IMR-90 (cell line): ENCODE data around the gene FLT3. TPM values are rescaled to one million over a fixed set of nuclear protein-coding genes. Genes with fewer than 3 reads are reported as not detected.

Experiments used
- ATAC-seq: fragments of 200-7000 bp; cut with Tn5 transposase; 2 replicates; pipeline ENCODE4 v1.9.1; 2020; ENCODE audit warnings: low read depth, mild to moderate bottlenecking, moderate library complexity
- BruUV-seq: library from RNA; stranded (reverse); fragments of 400-500 nt; replicated peaks from 2 replicates; lab custom pipeline; 2021; lab: Mats Ljungman, UMichigan
- CTCF ChIA-PET: fragments of 300-600 bp; formaldehyde crosslinking; extraction: SDS; loops from one replicate; lab custom pipeline; 2021; ENCODE audit warnings: antibody characterized with exemption; lab: Yijun Ruan, JAX
- POLR2A ChIA-PET: fragments of 300-600 bp; sonication (Branson Sonifier 250); formaldehyde crosslinking; loops from one replicate; lab custom pipeline; 2022; ENCODE audit warnings: antibody characterized with exemption; ENCODE audit not compliant: unreplicated experiment; lab: Charles Lee
- DNase-seq: peaks from one replicate; pipeline ENCODE4 v3.0.0; 2013
- H2AFZ ChIP-seq: replicated peaks from 2 replicates; pipeline ENCODE3; 2013; ENCODE audit warnings: low read length, mild to moderate bottlenecking; ENCODE audit not compliant: poor library complexity
- H2AK5ac ChIP-seq: 2 replicates; pipeline ENCODE4 v1.6.1; 2013; ENCODE audit warnings: low read depth, low read length, inconsistent platforms
- H2AK9ac ChIP-seq: replicated peaks from 2 replicates; pipeline ENCODE3; 2013; ENCODE audit warnings: mild to moderate bottlenecking, low read depth, low read length, moderate library complexity; ENCODE audit not compliant: poor library complexity
- H2BK120ac ChIP-seq: 2 replicates; pipeline ENCODE4 v1.6.1; 2013; ENCODE audit warnings: low read depth, low read length, inconsistent platforms
- H2BK15ac ChIP-seq: 3 replicates; pipeline ENCODE4 v1.6.1; 2013; ENCODE audit warnings: low read depth, low read length, inconsistent platforms
- H2BK20ac ChIP-seq: 2 replicates; pipeline ENCODE4 v1.6.1; 2013; ENCODE audit warnings: low read depth, mild to moderate bottlenecking, inconsistent platforms, low read length, moderate library complexity
- H2BK5ac ChIP-seq: 2 replicates; pipeline ENCODE4 v1.6.1; 2013; ENCODE audit warnings: mild to moderate bottlenecking, low read depth, low read length, inconsistent platforms; ENCODE audit not compliant: poor library complexity, severe bottlenecking
- H3K14ac ChIP-seq: replicated peaks from 2 replicates; pipeline ENCODE4 v1.6.1; 2013; ENCODE audit warnings: low read depth, low read length, inconsistent platforms
- H3K18ac ChIP-seq: 2 replicates; pipeline ENCODE4 v1.6.1; 2013; ENCODE audit warnings: low read depth, low read length, control low read depth
- H3K23ac ChIP-seq: 2 replicates; pipeline ENCODE4 v1.6.1; 2013; ENCODE audit warnings: low read depth, low read length, inconsistent platforms
- H3K27ac ChIP-seq: 2 replicates; pipeline ENCODE4 v1.5.1; 2013; ENCODE audit warnings: mild to moderate bottlenecking, control low read depth, low read length; ENCODE audit not compliant: insufficient read depth
- H3K27me3 ChIP-seq: 2 replicates; pipeline ENCODE4 v1.6.1; 2013; ENCODE audit warnings: low read length; ENCODE audit not compliant: control insufficient read depth, insufficient read depth
- H3K36me3 ChIP-seq: 2 replicates; pipeline ENCODE4 v1.6.1; 2013; ENCODE audit warnings: low read length, mixed read lengths; ENCODE audit not compliant: control insufficient read depth, insufficient read depth
- H3K4ac ChIP-seq: 2 replicates; pipeline ENCODE4 v1.6.1; 2013; ENCODE audit warnings: low read depth, low read length, inconsistent platforms
- H3K4me1 ChIP-seq: 2 replicates; pipeline ENCODE4 v1.6.1; 2013; ENCODE audit warnings: low read length, mixed read lengths; ENCODE audit not compliant: control insufficient read depth, insufficient read depth
- H3K4me2 ChIP-seq: 2 replicates; pipeline ENCODE4 v1.6.1; 2013; ENCODE audit warnings: low read depth, mild to moderate bottlenecking, control low read depth, low read length, moderate library complexity
- H3K4me3 ChIP-seq: 2 replicates; pipeline ENCODE4 v1.5.1; 2013; ENCODE audit warnings: low read depth, mild to moderate bottlenecking, control low read depth, low read length, moderate library complexity; ENCODE audit not compliant: insufficient read depth
- H3K56ac ChIP-seq: 2 replicates; pipeline ENCODE4 v1.6.1; 2013; ENCODE audit warnings: low read length, inconsistent platforms; ENCODE audit not compliant: insufficient read depth; ENCODE audit errors: extremely low read depth
- H3K79me1 ChIP-seq, 2 experiments: 2 replicates each; pipeline ENCODE4 v1.6.1; 2013; ENCODE audit warnings: low read length in 2 of 2, inconsistent platforms in 1 of 2, low read depth in 1 of 2
- H3K9ac ChIP-seq: 2 replicates; pipeline ENCODE4 v1.6.1; 2013; ENCODE audit warnings: low read depth, low read length, control low read depth
- H3K9me1 ChIP-seq: 2 replicates; pipeline ENCODE4 v1.6.1; 2013; ENCODE audit warnings: low read length, inconsistent platforms; ENCODE audit not compliant: insufficient read depth
- H3K9me3 ChIP-seq: 2 replicates; pipeline ENCODE4 v1.6.1; 2013; ENCODE audit warnings: low read length; ENCODE audit not compliant: control insufficient read depth, insufficient read depth
- H4K20me1 ChIP-seq: 2 replicates; pipeline ENCODE4 v1.6.1; 2013; ENCODE audit warnings: low read length, inconsistent platforms; ENCODE audit not compliant: insufficient read depth
- H4K5ac ChIP-seq: 2 replicates; pipeline ENCODE4 v1.6.1; 2013; ENCODE audit warnings: mild to moderate bottlenecking, low read depth, low read length, control low read depth
- H4K8ac ChIP-seq, 2 experiments: 2 replicates each; pipeline ENCODE4 v1.6.1; 2013; ENCODE audit warnings: low read depth in 2 of 2, low read length in 2 of 2, control low read depth in 1 of 2, inconsistent platforms in 1 of 2
- H4K91ac ChIP-seq: 2 replicates; pipeline ENCODE4 v1.6.1; 2013; ENCODE audit warnings: low read depth, low read length, inconsistent platforms; ENCODE audit not compliant: insufficient read depth
- BHLHE40 ChIP-seq: fragments of 150-350 bp; IDR thresholded peaks from 2 replicates; pipeline ENCODE4 v1.6.1; 2016; ENCODE audit warnings: mild to moderate bottlenecking, low read depth, low read length
- CEBPB ChIP-seq: IDR thresholded peaks from 2 replicates; pipeline ENCODE4 v1.6.1; 2012; ENCODE audit warnings: low read depth, low read length, improper control_type of control experiment
- CHD1 ChIP-seq: IDR thresholded peaks from 2 replicates; pipeline ENCODE4 v1.6.1; 2012; ENCODE audit warnings: low read depth, low read length, improper control_type of control experiment
- CTCF ChIP-seq: conservative IDR thresholded peaks from 2 replicates; pipeline ENCODE4 v1.5.1; 2012; ENCODE audit warnings: mild to moderate bottlenecking, low read depth, low read length, improper control_type of control experiment
- ELK1 ChIP-seq: fragments of 150-350 bp; IDR thresholded peaks from 2 replicates; pipeline ENCODE4 v1.6.1; 2016; ENCODE audit warnings: low read depth, mild to moderate bottlenecking, low read length, moderate library complexity, borderline replicate concordance
- FOS ChIP-seq: fragments of 150-350 bp; IDR thresholded peaks from 2 replicates; pipeline ENCODE4 v1.6.1; 2016; ENCODE audit warnings: low read depth, low read length
- MAFK ChIP-seq: IDR thresholded peaks from 2 replicates; pipeline ENCODE4 v1.6.1; 2012; ENCODE audit warnings: low read depth, low read length, improper control_type of control experiment
- MAZ ChIP-seq: IDR thresholded peaks from 2 replicates; pipeline ENCODE4 v1.6.1; 2012; ENCODE audit warnings: low read depth, mild to moderate bottlenecking, low read length, improper control_type of control experiment, moderate library complexity, borderline replicate concordance
- MXI1 ChIP-seq: IDR thresholded peaks from 2 replicates; pipeline ENCODE4 v1.6.1; 2012; ENCODE audit warnings: low read depth, mild to moderate bottlenecking, low read length, moderate library complexity, borderline replicate concordance
- NFE2L2 ChIP-seq: fragments of 150-350 bp; IDR thresholded peaks from 2 replicates; pipeline ENCODE4 v1.6.1; 2016; ENCODE audit warnings: low read depth, mild to moderate bottlenecking, low read length
- POLR2A ChIP-seq: IDR thresholded peaks from 2 replicates; pipeline ENCODE4 v1.6.1; 2012; ENCODE audit warnings: mild to moderate bottlenecking, low read depth, low read length
- RAD21 ChIP-seq: IDR thresholded peaks from 2 replicates; pipeline ENCODE4 v1.6.1; 2012; ENCODE audit warnings: low read length, improper control_type of control experiment
- RFX5 ChIP-seq: IDR thresholded peaks from 2 replicates; pipeline ENCODE4 v1.8.0; 2012; ENCODE audit warnings: low read depth, mild to moderate bottlenecking, low read length, moderate library complexity
- SMC3 ChIP-seq: fragments of 150-350 bp; IDR thresholded peaks from 2 replicates; pipeline ENCODE4 v1.6.1; 2016; ENCODE audit warnings: low read depth, mild to moderate bottlenecking, antibody characterized with exemption, low read length, moderate library complexity
- USF2 ChIP-seq: fragments of 150-350 bp; IDR thresholded peaks from 2 replicates; pipeline ENCODE4 v1.6.1; 2017; ENCODE audit warnings: mild to moderate bottlenecking, antibody characterized with exemption, low read length, low read depth
- WGBS, 2 experiments: methylation state at CpG; one replicate each; pipeline versions ENCODE4 v1.1.5 to v1.1.7; 2013; ENCODE audit warnings: missing lambda C conversion rate in 2 of 2; ENCODE audit not compliant: insufficient read length in 1 of 2; ENCODE audit errors: extremely low coverage in 2 of 2; 5-methylcytosine and 5-hydroxymethylcytosine counted together
- dilution Hi-C: fragments of 300-500 bp; cut with HindIII; formaldehyde crosslinking; loops from one replicate; pipeline ENCODE4 v1.14.3; 2018; ENCODE audit warnings: low sequenced_read_pairs; ENCODE audit not compliant: unreplicated experiment
- in situ Hi-C: fragments of 300-500 bp; cut with MboI; formaldehyde crosslinking; loops from 3 replicates; pipeline ENCODE4 v1.14.3; 2019; ENCODE audit warnings: low sequenced_read_pairs, inconsistent platforms, mixed read lengths
- intact Hi-C: fragments of 100-400 bp; cut with micrococcal nuclease; formaldehyde crosslinking; loops from 2 replicates; pipeline ENCODE4 v1.10.0; 2022
- polyA plus RNA-seq, 3 experiments: library from polyadenylated mRNA; depleted of rRNA; stranded (reverse); fragments of >200 nt; gene quantifications; 2 replicates each; pipeline ENCODE4 v1.2.3, GENCODE V29; 2012; ENCODE audit warnings: low replicate concordance in 1 of 3
- total RNA-seq: library from RNA; depleted of rRNA; stranded (reverse); fragments of >200 nt; gene quantifications from 2 replicates; pipeline ENCODE4 v1.2.3, GENCODE V29; 2012

The FLT3 gene
- total and polyA plus RNA-seq, 2 of the 4 experiments (the other 2 are of a cell fraction), result not detected

GRCh38 chr13:27970382-27971235 is 129.8 kb downstream of the FLT3 start:
- H2AK5ac ChIP-seq, result no peak overlapping the region
- no peak overlapping the region for H3K9ac ChIP-seq
- H3K27me3 ChIP-seq, result peaks cover 97% of the 10 kb centered on the region
- H2AK9ac ChIP-seq, result no peak overlapping the region
- intact Hi-C loops, result no loop called here
- no peak overlapping the region for H2AFZ ChIP-seq
- no peak overlapping the region for H2BK20ac ChIP-seq
- peaks cover 3% of the 10 kb centered on the region; the same call in 1 of the 2 replicates for H3K9me3 ChIP-seq
- H3K27ac ChIP-seq, result no peak overlapping the region
- ATAC-seq (no peak), DNase-seq (no peak)
- ChIA-PET CTCF (interaction anchor here (0.6 kb wide), 1 partner anchor 39 kb away, joined by 4 read pairs; no protein-coding TSS in a partner anchor), POLR2A (no interaction called here)
- no peak overlapping the region for H2BK120ac ChIP-seq
- H3K56ac ChIP-seq, result no peak overlapping the region
- H3K4me2 ChIP-seq, result no peak overlapping the region
- no peaks in the 10 kb centered on the region for H3K4me1 ChIP-seq
- no peak overlapping the region for H3K23ac ChIP-seq
- in situ Hi-C loops, result no loop called here
- no peak overlapping the region for H4K8ac ChIP-seq
- H3K18ac ChIP-seq, result no peak overlapping the region
- H3K9me1 ChIP-seq, result no peaks in the 10 kb centered on the region; the same call in 1 of the 2 replicates
- no peak overlapping the region for H2BK5ac ChIP-seq
- no peak overlapping the region for H3K4ac ChIP-seq
- H3K36me3 ChIP-seq, result no peaks in the 10 kb centered on the region
- no peak overlapping the region for H3K4me3 ChIP-seq
- H2BK15ac ChIP-seq, result no peak overlapping the region
- BruUV-seq, result no TSS peak
- H4K91ac ChIP-seq, result no peak overlapping the region
- no peak overlapping the region for H4K5ac ChIP-seq
- WGBS, 2 experiments, result 3% methylated on average over 24 of the region's 53 CpGs; no CpG with 5 or more reads in 1 of the 2 experiments
- peaks cover 4% of the 10 kb centered on the region for H4K20me1 ChIP-seq
- no peak overlapping the region for H3K14ac ChIP-seq
- dilution Hi-C loops, result no loop called here
- no peaks in the 10 kb centered on the region for H3K79me1 ChIP-seq
- TF ChIP-seq USF2 (no peak), MXI1 (no peak), ELK1 (no peak), CTCF (no peak), BHLHE40 (no peak), RFX5 (no peak), CEBPB (no peak), NFE2L2 (no peak), MAFK (no peak), CHD1 (no peak), RAD21 (no peak), SMC3 (no peak), POLR2A (no peak), FOS (no peak), MAZ (no peak)
